Activated CD4-positive, alpha-beta T cell treated with anti-CD3 and anti-CD28 coated beads for 1 hour (primary cell): ENCODE data around the gene RECQL5.

Source experiments
- DNase-seq: peaks from one replicate; pipeline ENCODE4 v3.0.0-alpha.2; 2020

Gene RECQL5

DNA sequence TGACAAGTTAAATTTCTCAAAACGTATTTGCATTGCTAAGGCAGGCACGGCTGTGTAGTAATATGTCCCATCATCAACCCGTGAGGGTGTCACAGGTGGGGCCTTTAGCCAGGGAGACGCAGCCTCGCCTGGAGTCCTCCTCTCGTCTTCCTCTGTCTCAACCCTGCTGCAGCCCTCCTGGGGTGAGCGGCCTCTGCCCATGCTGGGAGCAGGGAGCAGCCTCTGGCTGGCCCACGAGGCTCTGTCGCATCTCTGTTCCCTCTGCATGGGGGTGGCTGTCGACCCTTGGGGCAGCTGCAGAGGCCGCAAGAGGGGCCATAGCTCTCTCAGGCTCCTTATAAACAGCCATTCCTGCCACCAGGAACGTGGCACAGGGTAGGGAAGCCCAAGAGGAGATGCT lies 34.5 kb downstream of the RECQL5 start:
- no peak for DNase-seq

DNA sequence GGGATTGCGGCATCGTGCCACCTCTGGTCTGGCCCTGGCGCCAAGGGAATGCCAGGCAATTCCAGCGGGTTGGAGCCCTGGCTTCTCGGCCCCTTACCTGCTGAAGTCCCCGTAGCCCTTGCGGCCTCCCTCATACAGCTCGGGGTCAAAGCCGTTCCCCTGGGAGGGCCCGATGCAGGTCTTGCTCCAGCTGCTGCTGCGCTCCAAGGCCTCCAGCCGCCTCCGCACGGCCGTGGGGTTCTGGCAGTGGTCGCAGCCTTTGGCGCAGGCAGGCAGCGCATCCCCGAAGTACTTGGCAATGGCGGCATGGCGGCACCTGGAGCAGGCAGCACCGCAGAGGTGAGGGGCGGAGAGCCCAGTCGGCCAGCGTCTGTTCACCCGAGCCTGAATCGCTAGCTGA lies 35.6 kb downstream of the RECQL5 start:
- no peak for DNase-seq

GRCh38 chr17:75630071-75630917 lies 36.7 kb downstream of the RECQL5 start:
- no peak for DNase-seq

GRCh38 chr17:75629157-75629556 lies 37.8 kb downstream of the RECQL5 start:
- DNase-seq: no peak

- no peak for DNase-seq
Observed at GRCh38 chr17:75628425-75628824, 38.5 kb downstream of the RECQL5 start.

DNA sequence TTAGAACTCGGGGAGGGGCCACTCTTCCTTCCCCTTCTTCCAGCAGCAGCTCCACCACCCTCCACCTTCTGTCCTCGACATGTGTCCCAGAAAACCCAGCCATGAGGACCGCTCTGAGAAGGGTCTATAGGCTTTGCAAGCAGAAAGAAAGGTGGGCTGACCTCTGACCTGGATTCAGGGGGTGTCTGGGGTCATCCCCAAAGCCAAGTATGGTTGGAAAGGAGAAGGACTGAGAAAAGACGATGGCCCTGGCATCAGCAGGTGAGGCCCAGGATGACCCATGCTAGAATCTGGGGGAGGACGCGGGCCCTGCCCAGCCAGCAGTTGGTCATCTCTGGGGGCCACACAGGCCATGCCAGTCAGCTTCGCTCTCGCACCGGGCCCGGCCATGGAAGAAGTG lies 39.9 kb downstream of the RECQL5 start:
- DNase-seq: no peak

DNA sequence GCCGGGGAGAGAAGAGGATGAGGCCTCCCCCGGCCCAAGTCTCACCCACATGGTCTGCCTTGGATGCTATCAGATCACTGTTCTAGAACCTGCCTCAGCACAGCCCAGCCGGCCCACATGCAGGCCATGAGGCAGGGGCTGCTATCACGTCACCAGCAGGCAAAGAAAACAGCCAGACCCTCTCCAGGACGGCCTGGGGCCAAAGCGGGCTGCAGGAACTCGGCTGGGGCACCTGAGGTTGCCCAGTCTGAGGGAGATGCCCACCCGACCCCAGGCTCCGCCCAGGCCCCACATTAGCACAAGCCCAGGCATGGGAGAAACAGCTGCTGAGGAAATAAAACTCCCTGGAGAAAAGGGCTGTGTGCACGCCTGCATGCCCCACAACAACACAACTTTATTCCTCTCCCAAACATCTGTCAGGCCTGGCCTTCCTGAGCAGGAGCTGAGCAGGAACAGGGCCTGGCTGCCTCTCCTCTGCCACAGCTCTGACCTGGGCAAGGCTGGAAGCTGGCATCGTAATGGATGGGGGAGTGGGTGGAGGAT lies 40.4 kb downstream of the RECQL5 start:
- DNase-seq: no peak

DNA sequence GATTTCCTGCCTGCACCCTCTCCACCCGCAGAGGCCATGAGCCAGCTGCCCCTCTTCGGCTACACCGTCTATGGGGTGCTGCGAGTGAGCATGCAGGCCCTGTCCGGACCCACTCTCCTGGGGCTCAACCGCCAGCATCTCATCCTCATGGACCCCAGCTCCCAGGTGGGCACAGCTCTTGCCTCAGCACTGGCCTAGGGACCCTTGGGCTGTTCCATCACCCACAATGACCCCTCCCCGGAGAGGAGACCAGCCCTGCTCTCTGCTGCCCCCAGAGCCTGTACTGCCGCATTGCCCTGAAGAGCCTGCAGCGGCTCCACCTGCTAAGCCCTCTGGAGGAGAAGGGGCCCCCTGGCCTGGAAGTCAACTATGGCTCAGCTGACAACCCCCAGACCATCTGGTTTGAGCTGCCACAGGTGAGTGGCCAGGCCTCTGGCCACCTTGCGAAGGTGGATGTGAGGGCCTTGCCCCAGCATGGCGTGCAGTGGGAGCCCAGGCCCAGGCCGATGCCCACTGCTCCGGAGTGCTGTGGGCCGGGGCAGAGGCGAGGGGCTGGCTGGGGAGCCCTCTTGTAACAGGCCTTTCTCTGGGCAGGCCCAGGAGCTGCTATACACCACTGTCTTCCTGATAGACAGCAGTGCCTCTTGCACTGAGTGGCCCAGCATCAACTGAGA lies 41.0 kb downstream of the RECQL5 start:
- DNase-seq: no peak

DNA sequence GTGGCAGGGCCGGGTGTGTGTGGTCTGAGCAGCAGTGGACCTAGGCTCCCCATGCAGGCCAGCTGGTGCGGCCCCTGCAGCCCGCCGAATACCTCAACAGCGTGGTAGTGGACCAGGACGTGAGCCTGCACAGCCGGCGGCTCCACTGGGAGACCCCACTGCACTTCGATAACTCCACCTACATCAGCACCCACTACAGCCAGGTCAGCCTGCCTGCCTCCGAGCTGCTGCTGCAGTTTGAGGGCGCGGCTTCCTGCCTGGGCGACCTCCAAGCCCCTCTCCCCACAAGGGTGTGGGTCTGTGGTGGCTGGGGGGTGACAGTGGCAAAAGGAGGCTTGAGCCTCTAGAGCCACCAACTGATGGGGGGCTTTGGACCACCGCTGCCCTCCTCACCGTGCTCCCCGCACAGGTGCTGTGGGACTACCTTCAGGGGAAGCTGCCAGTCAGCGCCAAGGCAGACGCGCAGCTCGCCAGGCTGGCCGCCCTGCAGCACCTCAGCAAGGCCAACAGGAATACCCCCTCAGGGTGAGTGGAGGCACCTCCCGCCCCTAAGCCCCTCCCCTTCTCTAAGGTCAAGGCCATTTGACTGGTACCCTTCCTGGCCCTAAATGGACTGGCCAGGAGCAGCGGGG lies 42.1 kb downstream of the RECQL5 start:
- DNase-seq: no peak

- no peak for DNase-seq
Observed at GRCh38 chr17:75624021-75624420, 42.9 kb downstream of the RECQL5 start.

DNA sequence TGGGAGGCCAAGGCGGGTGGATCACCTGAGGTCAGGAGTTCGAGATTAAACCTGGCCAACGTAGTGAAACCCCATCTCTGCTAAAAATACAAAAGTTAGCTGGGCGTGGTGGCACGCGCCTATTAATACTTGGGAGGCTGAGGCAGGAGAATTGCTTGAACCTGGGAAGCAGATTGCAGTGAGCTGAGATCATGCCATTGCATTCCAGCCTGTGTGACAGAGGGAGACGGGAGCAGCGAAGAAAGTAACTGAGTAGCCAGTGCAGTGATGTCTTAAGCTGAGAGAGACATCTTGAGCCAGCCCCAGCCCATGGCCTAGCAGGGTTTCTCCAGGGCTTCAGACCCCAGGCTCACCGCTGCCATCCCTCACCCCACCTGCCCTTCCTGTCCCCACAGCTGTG lies 43.6 kb downstream of the RECQL5 start:
- DNase-seq: no peak

- DNase-seq: no peak
Observed at GRCh38 chr17:75622771-75623273, 44.1 kb downstream of the RECQL5 start.

DNA sequence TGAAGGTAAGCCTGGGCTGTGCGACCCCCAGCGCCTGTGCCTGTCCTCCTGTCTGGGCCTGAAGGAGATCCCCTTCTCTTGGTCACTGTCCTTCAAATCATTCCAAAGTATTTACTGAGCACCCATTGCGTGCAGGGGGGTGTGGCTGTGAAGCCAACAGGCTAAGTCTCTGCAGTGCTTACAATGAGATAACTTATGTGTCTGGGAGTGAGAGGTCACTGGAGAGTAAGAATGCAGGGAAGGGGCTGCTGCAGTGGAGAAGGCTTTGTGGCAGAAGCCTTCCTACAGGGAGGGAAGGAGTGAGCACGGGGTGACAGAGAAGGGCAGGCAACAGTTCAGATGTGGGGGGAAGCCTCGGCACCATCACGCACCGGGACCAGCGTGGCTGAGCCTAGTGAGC lies 44.9 kb downstream of the RECQL5 start:
- no peak for DNase-seq

- no peak for DNase-seq
Observed at GRCh38 chr17:75621489-75621888, 45.5 kb downstream of the RECQL5 start.

GRCh38 chr17:75619506-75620431 lies 47.2 kb downstream of the RECQL5 start:
- DNase-seq: no peak

DNA sequence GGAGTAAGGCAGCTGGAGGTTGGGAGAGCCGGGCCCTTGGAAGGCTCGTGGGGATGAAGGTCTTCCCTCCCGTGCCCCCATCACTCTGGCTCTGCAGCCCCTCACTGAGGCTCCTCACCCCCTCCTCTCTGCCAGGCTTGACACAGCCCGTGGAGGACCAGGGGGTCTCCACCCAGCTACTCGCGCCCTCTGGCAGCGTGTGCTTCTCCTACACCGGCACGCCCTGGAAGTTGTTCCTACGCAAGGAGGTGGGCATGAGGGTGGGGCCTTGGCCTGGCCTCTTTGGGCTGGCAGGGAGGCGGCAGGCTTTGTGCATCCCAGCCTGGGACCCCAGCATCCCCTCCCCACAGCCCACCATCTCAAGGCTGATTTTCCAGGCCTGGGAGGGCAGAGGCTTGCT lies 49.3 kb downstream of the RECQL5 start:
- DNase-seq: no peak

GRCh38 chr17:75617218-75617617 lies 49.7 kb downstream of the RECQL5 start:
- DNase-seq: no peak

DNA sequence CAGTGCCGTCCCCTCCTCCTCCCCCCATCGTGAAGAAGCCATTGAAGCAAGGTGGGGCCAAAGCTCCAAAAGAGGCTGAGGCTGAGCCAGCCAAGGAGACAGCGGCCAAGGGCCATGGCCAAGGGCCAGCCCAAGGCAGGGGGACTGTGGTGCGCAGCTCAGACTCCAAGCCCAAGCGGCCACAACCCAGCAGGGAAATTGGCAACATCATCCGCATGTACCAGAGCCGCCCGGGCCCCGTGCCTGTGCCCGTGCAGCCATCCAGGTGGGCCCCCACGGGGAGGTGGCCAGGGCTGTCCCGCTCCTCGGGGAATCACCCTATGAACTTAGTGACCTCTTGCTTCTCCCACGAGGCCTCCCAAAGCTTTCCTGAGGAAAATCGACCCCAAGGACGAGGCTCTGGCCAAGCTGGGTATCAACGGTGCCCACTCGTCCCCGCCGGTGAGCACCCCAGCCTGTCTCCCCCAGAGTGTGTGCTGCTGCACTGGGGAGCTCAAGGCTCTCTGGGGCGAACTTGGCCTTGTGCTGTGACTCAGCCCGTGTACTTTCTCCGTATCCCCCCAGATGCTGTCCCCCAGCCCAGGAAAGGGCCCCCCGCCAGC lies 50.3 kb downstream of the RECQL5 start:
- no peak for DNase-seq

GRCh38 chr17:75615301-75615700 lies 51.7 kb downstream of the RECQL5 start:
- no peak for DNase-seq

DNA sequence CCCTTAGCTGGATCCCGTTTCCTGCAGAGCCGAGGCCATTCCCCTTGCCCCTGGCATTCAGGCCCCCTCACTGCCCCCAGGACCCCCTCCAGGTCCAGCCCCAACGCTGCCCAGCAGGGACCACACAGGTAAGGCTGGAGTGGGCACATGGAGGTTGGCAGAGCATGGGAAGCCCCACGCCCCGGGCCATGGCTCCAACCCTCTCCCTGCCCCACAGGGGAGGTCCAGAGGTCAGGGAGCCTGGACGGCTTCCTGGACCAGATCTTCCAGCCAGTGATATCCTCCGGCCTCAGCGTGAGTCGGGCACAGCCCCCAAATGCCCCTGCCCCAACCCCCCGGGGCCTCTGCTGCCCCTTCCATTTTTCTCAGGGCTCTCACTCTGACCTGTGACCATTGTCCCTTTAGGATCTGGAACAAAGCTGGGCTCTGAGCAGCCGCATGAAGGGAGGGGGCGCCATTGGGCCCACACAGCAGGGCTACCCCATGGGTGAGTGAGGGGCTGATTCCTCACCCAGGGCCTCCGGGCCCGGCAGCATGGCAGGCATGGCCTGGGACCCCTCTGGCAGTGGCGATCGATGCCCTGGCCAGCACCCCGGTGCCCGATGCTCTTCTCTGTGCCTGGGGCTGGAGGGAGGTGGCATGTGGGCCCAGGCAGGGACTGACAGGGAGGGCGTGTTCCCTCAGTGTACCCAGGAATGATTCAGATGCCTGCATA lies 52.2 kb downstream of the RECQL5 start:
- no peak for DNase-seq

- DNase-seq: no peak
Observed at GRCh38 chr17:75614006-75614405, 52.9 kb downstream of the RECQL5 start.
